GM21390 (cell line): Measurements from ENCODE around the gene WBP1L.

Source experiments
- ATAC-seq: cut with Tn5 transposase; IDR thresholded peaks from one replicate; pipeline ENCODE4 v1.9.1; 2021; ENCODE audit not compliant: unreplicated experiment

WBP1L gene

GRCh38 chr10:102777711-102778453 is 34.1 kb downstream of the WBP1L start:
- no peak for ATAC-seq

- ATAC-seq, result no peak
Measured at GRCh38 chr10:102778781-102779180, 35.0 kb downstream of the WBP1L start.

- no peak for ATAC-seq
Measured at GRCh38 chr10:102779680-102780526, 36.2 kb downstream of the WBP1L start.

GRCh38 chr10:102780527-102780808 is 36.7 kb downstream of the WBP1L start:
- no peak for ATAC-seq

GRCh38 chr10:102781090-102781920 is 37.6 kb downstream of the WBP1L start:
- no peak for ATAC-seq

GRCh38 chr10:102781921-102782557 is 38.3 kb downstream of the WBP1L start:
- no peak for ATAC-seq

GRCh38 chr10:102782673-102783551 is 39.2 kb downstream of the WBP1L start:
- ATAC-seq, result no peak

GRCh38 chr10:102783568-102783967 is 39.8 kb downstream of the WBP1L start:
- ATAC-seq, result no peak

GRCh38 chr10:102785818-102786217 is 42.1 kb downstream of the WBP1L start:
- ATAC-seq, result no peak

GRCh38 chr10:102791754-102792395 is 48.1 kb downstream of the WBP1L start:
- ATAC-seq, result no peak

- peak; percentile 33 for ATAC-seq
Measured at GRCh38 chr10:102795453-102796406, 52.0 kb downstream of the WBP1L start.

GRCh38 chr10:102796407-102797176 is 52.8 kb downstream of the WBP1L start:
- ATAC-seq, result peak; percentile 96

- no peak for ATAC-seq
Measured at GRCh38 chr10:102799691-102800471, 56.1 kb downstream of the WBP1L start.

GRCh38 chr10:102800611-102801335 is 57.0 kb downstream of the WBP1L start:
- ATAC-seq, result no peak

- ATAC-seq, result no peak
Measured at GRCh38 chr10:102801496-102801895, 57.7 kb downstream of the WBP1L start.

- no peak for ATAC-seq
Measured at GRCh38 chr10:102801978-102802377, 58.2 kb downstream of the WBP1L start.
